ENCODE measurements around the gene DNAH10.

DNA sequence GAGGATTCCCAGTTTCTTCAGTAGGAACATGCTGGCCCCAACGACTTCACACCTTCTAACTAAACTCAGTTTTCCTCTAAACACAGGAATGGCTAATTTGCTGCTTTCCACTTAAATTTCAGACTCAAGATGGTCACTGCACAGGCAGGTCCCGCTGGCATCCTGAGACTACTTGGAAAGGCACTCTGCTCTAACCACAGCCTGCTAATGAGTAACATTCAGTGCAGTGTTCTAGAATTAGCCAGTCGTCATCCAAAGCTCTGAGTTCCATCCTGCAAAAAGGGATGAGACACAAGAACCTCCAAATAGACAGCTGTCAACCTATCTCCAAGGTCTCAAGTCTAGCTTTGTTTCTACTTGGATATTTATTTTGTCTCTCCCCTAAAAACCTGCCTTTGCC is 204.5 kb downstream of the DNAH10 start:
- TF ChIP-seq, protein P1, sequence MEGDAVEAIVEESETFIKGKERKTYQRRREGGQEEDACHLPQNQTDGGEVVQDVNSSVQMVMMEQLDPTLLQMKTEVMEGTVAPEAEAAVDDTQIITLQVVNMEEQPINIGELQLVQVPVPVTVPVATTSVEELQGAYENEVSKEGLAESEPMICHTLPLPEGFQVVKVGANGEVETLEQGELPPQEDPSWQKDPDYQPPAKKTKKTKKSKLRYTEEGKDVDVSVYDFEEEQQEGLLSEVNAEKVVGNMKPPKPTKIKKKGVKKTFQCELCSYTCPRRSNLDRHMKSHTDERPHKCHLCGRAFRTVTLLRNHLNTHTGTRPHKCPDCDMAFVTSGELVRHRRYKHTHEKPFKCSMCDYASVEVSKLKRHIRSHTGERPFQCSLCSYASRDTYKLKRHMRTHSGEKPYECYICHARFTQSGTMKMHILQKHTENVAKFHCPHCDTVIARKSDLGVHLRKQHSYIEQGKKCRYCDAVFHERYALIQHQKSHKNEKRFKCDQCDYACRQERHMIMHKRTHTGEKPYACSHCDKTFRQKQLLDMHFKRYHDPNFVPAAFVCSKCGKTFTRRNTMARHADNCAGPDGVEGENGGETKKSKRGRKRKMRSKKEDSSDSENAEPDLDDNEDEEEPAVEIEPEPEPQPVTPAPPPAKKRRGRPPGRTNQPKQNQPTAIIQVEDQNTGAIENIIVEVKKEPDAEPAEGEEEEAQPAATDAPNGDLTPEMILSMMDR (IDR thresholded peaks at IDR 0.05) = no peak
- no peak for TF ChIP-seq POLR2A (IDR thresholded peaks at IDR 0.05)

All from adrenal gland (tissue), 5 donors.